Osteoblast (primary cell): ENCODE data around the gene CASD1. TPM values are rescaled to one million over a fixed set of nuclear protein-coding genes. Genes with fewer than 3 reads are reported as not detected.

Source experiments
- DNase-seq: peaks from one replicate; pipeline ENCODE4 v3.0.0; 2011; ENCODE audit warnings: low spot score, mixed read lengths; ENCODE audit not compliant: insufficient read length; ENCODE audit errors: missing footprints
- H2AFZ ChIP-seq: 2 replicates; pipeline ENCODE4 v1.6.0; 2011; ENCODE audit warnings: mild to moderate bottlenecking, low read length
- H3K27ac ChIP-seq: 2 replicates; pipeline ENCODE4 v1.5.1; 2011; ENCODE audit warnings: mild to moderate bottlenecking, low read depth, low read length, moderate library complexity
- H3K27me3 ChIP-seq: 2 replicates; pipeline ENCODE4 v1.6.0; 2012; ENCODE audit warnings: mild to moderate bottlenecking, control low read depth, inconsistent platforms, low read length, moderate library complexity; ENCODE audit not compliant: insufficient read depth
- H3K36me3 ChIP-seq: 2 replicates; pipeline ENCODE4 v1.5.1; 2011; ENCODE audit warnings: mild to moderate bottlenecking, low read length, control low read depth, moderate library complexity; ENCODE audit not compliant: insufficient read depth
- H3K4me1 ChIP-seq: 2 replicates; pipeline ENCODE4 v1.5.1; 2011; ENCODE audit warnings: mild to moderate bottlenecking, low read length, control low read depth, moderate library complexity; ENCODE audit not compliant: insufficient read depth
- H3K4me2 ChIP-seq: 2 replicates; pipeline ENCODE4 v1.6.0; 2011; ENCODE audit warnings: mild to moderate bottlenecking, low read length; ENCODE audit not compliant: insufficient read depth
- H3K4me3 ChIP-seq: fragments of 200-600 bp; sonication (generic); 3 replicates; pipeline ENCODE4 v1.5.1; 2012; ENCODE audit warnings: mild to moderate bottlenecking, low read length, inconsistent platforms; ENCODE audit not compliant: insufficient read depth
- H3K79me2 ChIP-seq: 2 replicates; pipeline ENCODE4 v1.6.0; 2012; ENCODE audit warnings: mild to moderate bottlenecking, low read length, control low read depth, inconsistent platforms; ENCODE audit not compliant: insufficient read depth
- H3K9me3 ChIP-seq: 2 replicates; pipeline ENCODE4 v1.5.1; 2011; ENCODE audit warnings: low read depth, low read length, control low read depth
- H4K20me1 ChIP-seq: 2 replicates; pipeline ENCODE4 v1.6.0; 2012; ENCODE audit warnings: mild to moderate bottlenecking, low read length, control low read depth; ENCODE audit not compliant: insufficient read depth
- total RNA-seq: library from RNA; depleted of rRNA; stranded (reverse); fragments of >200 nt; gene quantifications from 2 replicates; pipeline ENCODE4 v1.2.3, GENCODE V29; 2012
- TF ChIP-seq, protein P1 (sequence below): IDR thresholded peaks from 2 replicates; pipeline ENCODE4 v1.5.1; 2011; ENCODE audit warnings: mild to moderate bottlenecking, low read depth, low read length, moderate library complexity; ENCODE audit errors: extremely low read depth

The CASD1 gene
- total RNA-seq, 1 donor: 20.6 TPM

DNA sequence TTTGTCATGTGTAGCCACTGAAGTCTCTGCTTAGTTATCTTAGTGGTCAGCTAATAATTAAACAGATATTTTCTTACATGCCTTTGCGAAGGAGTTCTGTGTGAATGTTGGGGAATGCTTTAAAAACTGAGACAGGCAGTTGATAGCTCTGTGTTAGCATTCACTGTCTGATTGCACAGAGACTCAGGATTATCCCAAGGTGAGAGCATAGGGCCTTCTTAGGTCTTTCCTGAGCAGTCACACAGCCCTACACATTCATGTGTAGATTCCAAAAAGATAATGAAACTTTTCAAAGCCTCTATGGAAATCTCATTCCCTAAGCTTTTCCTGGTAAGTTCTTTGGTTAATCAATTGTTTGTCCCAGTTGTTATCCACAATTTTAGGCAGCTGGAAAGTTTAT, 67.7 kb downstream of the CASD1 start:
- H4K20me1 ChIP-seq: no peaks in the 10 kb centered on the region
- DNase-seq: no peak
- no peaks in the 10 kb centered on the region for H3K36me3 ChIP-seq
- no peak overlapping the region for H3K27ac ChIP-seq
- H2AFZ ChIP-seq: no peak overlapping the region
- no peak overlapping the region for H3K4me2 ChIP-seq
- no peaks in the 10 kb centered on the region for H3K4me1 ChIP-seq
- H3K79me2 ChIP-seq: no peaks in the 10 kb centered on the region
- H3K27me3 ChIP-seq: no peaks in the 10 kb centered on the region
- H3K4me3 ChIP-seq: no peak overlapping the region
- H3K9me3 ChIP-seq: no peaks in the 10 kb centered on the region
- TF ChIP-seq, protein P1, sequence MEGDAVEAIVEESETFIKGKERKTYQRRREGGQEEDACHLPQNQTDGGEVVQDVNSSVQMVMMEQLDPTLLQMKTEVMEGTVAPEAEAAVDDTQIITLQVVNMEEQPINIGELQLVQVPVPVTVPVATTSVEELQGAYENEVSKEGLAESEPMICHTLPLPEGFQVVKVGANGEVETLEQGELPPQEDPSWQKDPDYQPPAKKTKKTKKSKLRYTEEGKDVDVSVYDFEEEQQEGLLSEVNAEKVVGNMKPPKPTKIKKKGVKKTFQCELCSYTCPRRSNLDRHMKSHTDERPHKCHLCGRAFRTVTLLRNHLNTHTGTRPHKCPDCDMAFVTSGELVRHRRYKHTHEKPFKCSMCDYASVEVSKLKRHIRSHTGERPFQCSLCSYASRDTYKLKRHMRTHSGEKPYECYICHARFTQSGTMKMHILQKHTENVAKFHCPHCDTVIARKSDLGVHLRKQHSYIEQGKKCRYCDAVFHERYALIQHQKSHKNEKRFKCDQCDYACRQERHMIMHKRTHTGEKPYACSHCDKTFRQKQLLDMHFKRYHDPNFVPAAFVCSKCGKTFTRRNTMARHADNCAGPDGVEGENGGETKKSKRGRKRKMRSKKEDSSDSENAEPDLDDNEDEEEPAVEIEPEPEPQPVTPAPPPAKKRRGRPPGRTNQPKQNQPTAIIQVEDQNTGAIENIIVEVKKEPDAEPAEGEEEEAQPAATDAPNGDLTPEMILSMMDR: no peak

- no peaks in the 10 kb centered on the region for H3K9me3 ChIP-seq
- H3K27ac ChIP-seq: no peak overlapping the region
- H4K20me1 ChIP-seq: no peaks in the 10 kb centered on the region
- H3K79me2 ChIP-seq: no peaks in the 10 kb centered on the region
- TF ChIP-seq, protein P1: no peak
- H3K36me3 ChIP-seq: no peaks in the 10 kb centered on the region
- H2AFZ ChIP-seq: no peak overlapping the region
- H3K4me2 ChIP-seq: no peak overlapping the region
- no peaks in the 10 kb centered on the region for H3K4me1 ChIP-seq
- H3K27me3 ChIP-seq: no peaks in the 10 kb centered on the region
- DNase-seq: no peak
- no peak overlapping the region for H3K4me3 ChIP-seq
Measured at GRCh38 chr7:94578614-94579013, 69.0 kb downstream of the CASD1 start.

GRCh38 chr7:94579470-94579869, 69.9 kb downstream of the CASD1 start:
- DNase-seq: no peak
- H3K27ac ChIP-seq: no peak overlapping the region
- H3K27me3 ChIP-seq: no peaks in the 10 kb centered on the region
- H3K4me3 ChIP-seq: no peak overlapping the region
- H3K36me3 ChIP-seq: no peaks in the 10 kb centered on the region
- TF ChIP-seq, protein P1: no peak
- no peak overlapping the region for H3K4me2 ChIP-seq
- no peak overlapping the region for H2AFZ ChIP-seq
- H4K20me1 ChIP-seq: no peaks in the 10 kb centered on the region
- no peaks in the 10 kb centered on the region for H3K4me1 ChIP-seq
- H3K79me2 ChIP-seq: no peaks in the 10 kb centered on the region
- no peaks in the 10 kb centered on the region for H3K9me3 ChIP-seq

DNA sequence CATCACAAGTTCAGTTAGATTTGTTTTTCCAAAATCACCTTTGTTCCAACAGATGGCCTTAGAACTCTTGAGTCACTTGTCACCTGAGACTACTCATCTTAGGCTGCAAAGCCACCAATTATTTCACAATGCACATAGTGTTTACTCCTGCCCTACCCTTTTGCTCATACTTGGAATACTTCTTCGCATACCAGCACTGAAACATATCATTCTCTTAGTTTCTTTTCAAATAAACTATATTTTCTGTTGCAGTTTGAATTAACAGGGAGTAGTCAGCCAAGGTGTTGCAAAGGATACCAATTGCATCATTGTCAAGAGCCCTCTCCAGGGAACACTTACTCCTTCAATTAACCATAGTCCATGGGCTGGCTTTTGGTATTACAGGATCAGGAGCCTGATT, 71.0 kb downstream of the CASD1 start:
- Histone ChIP-seq H3K27ac (no peak overlapping the region), H3K36me3 (no peaks in the 10 kb centered on the region), H3K27me3 (no peaks in the 10 kb centered on the region), H3K4me2 (no peak overlapping the region), H2AFZ (no peak overlapping the region), H3K79me2 (no peaks in the 10 kb centered on the region), H4K20me1 (no peaks in the 10 kb centered on the region), H3K9me3 (no peaks in the 10 kb centered on the region), H3K4me1 (no peaks in the 10 kb centered on the region), H3K4me3 (no peak overlapping the region)
- no peak for DNase-seq
- TF ChIP-seq, protein P1: no peak
